Measurements from ENCODE around the gene FOSL2. TPM values are rescaled to one million over a fixed set of nuclear protein-coding genes. Genes with fewer than 3 reads are reported as not detected.

The FOSL2 gene
- total RNA-seq, 1 experiment from 2014 or later = 44.8 TPM

DNA sequence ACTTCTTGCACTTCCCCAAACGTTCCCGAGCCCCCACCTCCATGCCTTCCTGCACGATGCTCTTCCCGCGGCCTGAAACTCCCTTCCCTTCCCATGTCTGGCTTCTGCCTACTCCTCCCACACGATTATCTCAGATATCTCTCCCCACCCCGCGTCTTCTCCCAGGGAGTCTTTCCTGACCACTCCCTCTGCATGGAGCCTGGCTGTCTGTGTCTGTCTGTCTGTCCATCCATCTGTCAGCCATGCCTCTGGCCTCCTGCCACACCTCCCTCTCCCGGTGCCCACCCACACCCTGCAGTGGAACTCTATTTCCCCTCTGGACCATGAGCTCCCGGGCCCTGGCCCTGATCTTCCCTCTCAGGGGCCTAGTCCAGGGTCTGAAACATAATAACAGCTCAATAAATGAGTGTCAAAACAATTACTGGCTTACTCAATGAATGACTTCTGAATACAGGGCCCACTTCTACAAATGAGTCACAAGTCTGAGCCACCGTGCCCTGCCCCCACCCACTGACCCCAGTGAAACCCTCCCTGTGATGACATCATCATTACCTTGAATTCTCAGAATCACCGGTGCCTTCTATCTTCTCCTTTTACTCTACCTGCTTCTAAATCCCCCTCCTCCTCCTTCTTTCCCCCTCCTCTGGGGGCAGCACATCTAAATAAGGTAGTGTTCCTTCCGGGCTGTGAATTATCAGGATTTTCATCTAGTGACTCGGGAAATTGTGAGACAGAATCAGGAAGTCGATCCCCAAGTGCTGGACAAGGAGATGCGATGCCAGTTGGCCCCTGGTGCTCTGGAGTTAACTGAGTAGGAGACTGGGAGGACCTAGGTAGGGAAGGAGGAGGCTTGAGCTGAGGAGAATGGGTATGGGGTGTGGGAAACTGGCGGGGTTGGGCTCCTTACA is 57.1 kb downstream of the FOSL2 start:
- peak; percentile 59 for DNase-seq (ENCODE audit: low read depth)

DNA sequence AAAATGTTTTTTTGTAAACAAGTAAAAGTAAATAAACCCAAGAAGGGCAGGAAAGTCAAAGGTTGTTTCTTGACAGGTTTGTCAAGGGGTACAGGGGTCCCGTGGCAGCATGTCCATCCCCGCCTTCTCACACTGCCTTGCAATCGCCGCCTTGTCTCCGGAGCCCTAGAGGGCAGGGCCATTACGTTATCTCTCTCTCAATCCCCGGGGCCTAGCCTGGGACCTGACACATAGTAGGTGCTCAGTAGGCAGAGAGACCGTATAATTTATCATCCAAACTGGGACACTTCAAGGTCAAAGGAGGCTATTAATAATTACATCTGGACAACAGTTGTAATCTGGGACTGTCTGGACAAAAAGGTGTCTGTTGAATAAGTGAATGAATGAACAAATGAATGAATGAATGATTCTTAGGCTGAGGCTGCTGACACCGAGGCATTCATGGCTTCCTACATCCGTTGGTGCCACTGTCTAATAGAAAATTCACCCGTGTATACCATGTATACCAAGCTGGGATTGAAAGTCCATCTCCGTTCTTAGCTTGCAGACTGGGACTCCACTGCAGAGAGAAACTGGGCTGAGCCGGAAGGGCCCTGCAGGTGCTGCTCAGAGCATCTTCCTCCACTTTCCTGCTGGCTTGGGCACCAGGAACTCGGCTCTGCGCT is 58.4 kb downstream of the FOSL2 start:
- DNase-seq (ENCODE audit: low read depth) = no peak

DNA sequence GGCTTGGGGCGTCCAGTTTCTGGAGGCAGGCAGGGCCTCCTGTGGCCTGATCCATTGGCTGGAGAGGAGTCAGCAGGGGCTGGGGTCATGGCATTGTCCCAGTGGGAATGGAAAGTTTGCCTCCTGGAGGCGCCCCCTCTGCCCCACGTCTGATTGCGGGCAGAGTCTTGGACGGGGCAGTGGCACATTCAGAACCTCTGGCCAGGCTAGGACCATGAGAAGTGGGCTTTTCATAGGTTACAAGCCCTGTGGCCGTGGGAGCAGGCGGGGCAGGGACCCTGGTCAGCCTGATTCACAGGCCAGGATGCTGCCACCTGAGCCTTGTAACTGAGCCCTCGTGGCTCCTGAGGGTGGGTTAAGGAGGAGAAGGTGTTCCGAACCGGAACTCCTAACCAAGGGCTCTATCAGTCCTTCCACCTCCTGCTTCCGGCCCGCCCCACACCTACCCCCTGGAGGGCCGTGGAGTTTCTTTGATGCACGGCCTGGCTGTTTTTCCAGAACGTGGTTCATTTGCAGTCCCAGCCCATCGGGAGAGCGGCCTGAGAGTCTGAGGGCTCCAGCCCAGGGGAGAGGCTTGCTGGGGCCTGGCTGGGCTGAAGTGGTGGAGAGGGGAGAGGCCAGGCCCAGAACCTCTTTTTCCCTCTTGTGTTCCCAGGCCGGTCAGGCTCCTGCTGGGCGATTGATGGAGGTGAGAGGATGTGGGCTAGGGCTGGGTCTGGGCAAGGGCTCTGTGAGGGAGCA is 59.3 kb downstream of the FOSL2 start:
- no peak for DNase-seq (ENCODE audit: low read depth)

DNA sequence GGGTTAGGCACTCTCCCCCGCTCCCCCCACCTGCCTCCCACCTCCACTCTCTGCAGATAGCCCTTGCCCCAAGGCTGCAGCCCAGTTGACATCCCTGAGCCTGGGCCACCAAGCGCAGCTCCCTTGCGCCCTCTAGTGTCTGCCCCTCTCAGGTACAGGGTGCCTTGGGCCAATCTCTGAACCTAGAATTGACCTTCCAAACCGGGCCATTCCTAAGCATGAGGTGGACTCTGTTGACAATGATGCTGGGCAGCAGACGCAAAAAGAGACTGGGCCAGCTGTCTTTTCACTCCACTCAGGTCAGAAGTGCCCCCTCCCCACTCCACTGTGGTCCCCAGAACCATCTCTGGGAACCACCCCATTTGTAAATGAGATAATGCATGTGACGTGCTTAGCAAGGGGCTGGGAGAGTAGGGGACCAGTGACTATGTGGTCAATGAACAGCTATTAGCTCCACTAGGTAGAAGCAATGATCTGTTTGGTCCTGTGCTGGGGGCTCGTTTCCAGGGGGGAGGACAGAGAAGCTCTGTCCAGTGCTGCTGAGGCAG is 60.0 kb downstream of the FOSL2 start:
- DNase-seq (ENCODE audit: low read depth) = peak; percentile 47

DNA sequence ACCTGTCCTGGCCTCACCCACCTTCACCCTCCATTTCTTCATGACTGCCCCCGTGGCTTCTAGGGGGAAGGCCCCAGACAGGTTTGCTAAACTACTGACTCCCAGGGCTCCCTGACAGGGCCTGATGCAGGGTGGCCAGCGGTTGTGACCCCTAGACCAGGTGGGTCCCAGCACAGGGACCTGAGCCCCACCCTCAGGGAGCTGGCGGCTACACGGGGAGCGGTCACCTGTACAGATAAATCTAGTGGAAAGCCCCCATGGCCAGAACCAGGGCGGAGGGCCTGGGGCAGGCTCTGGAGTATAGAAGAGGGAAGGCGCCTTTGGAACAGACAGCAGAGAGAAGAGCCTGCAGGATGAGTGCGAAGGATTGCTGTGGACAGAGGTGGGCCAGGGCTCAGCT is 60.7 kb downstream of the FOSL2 start:
- no peak for DNase-seq (ENCODE audit: low read depth)

DNA sequence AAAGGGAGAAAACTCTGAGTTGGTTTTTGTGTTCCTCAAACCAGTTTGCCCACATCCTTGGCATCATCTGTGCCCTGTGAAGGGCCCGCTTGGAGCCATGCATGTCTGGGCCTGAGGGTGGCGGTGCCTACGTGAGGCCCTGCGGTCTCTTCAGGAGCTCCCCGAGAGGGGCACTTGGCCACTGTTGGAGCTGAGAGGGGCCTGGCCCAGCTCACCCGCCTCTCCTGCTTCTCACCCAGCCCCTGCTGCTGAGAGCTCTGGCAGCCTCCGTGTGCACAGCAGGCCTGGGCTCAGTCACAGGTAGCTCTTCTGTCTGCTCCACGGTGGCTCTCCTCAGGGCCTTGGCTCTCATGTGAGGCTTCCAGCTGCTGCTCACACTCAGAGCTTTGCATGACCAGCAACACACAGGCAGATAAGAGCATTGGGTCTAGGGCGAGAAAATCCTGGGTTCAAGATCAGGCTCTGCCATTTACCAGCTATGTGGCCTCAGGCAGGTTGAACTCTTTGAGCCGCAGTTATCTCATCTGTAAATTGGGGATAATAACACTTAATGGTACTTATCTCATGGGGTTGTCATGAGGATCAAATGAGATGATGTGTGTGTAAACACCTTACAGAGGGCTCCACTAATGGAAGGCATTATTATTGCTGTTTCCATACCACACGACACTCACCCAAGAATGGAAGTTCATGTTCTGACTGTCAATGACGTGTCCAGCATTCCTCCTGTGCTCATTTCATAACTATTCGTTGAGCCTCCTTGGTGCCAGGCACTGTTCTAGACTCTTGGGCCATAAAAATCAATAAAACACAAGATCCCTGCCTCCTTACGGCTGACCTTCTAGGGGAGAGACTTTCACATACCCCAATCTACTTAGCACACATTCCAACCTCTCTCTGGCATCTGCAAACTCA is 61.6 kb downstream of the FOSL2 start:
- DNase-seq (ENCODE audit: low read depth) = no peak

DNA sequence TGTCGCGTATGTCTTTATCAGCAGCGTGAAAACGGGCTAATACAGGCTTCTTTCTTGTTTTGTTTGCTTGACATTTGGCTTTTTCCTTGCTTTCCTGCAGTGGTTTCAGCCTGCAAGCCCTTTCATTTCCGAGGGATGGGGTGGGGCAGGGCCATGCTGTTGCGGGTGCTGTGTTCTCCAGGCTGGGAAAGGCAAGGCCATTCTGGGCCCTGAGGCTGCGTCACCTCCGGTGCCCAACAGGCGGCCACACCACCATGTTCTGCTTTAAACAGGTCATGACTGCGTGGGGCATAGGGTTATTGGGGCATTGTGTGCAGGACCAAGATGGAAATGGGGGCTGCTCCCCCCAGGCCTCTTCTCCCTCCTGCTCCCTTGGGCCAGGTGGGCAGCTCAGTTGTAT is 64.6 kb downstream of the FOSL2 start:
- peak; percentile 29 for DNase-seq (ENCODE audit: low read depth)

DNA sequence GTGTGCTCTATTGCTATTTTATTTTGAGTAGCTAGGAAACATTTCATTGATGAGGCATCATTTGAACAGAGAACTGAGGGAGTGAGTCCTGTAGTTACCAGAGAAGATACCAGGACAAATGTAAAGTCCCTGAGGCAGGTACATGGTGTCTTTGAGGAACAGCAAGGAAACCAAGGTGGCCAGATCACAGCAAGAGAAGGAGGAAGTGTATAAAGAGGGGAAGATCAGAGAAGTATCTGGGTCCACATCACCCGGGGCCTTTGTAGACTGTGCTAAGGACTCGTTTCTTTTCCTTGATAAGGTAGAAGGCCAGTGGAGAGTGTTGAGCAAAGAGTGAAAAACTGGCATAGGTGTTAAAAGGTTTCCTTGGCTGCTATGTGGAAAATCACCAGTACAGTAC is 68.4 kb downstream of the FOSL2 start:
- no peak for DNase-seq (ENCODE audit: low read depth)

DNA sequence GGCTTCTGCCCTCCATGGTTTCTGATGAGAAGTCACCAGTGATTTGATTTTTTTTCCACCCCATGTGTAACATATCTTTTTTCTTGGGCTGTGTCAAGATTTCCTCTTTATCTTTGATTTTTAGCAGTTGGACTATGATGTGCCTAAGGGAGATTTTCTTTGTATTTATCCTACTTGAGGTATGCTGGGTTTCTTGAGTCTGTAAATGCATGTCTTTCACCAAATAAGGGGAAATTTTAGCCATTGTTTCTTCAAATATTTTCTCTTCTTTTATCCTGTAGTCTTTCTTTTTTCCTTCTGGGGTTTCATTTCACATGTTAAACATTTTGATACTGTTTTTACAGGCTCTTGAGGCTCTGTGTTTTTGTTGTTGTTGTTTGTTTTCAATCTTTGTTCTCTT is 69.5 kb downstream of the FOSL2 start:
- DNase-seq (ENCODE audit: low read depth) = no peak

DNA sequence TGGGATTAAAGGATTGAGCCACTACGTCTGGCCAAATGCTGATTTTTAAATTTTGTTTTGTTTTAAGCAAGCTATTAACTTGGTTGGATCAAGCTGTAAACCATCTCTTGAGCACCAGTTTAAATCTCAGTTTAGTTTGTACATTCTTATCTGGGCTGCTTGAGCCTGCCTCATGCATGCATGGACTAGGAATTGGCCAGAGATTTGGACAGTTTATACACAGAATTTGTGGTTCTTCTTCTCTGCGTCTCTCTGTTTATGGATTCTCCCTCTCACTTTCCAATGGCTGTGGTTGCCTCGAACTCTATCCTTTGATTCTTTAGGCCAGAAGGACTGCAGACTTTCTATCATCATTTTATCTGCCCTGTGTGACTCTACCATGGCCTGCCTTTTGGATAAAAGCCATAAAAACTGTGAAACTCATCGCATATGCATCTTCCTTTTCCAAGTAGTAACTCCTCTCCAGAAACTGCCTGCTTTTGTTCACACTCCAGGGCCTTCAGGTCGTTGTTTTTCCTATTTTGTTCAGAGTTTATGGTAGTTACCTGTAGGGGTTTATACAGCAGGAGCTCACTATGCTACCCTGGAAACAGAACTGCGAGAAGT is 70.7 kb downstream of the FOSL2 start:
- DNase-seq (ENCODE audit: low read depth) = no peak

DNA sequence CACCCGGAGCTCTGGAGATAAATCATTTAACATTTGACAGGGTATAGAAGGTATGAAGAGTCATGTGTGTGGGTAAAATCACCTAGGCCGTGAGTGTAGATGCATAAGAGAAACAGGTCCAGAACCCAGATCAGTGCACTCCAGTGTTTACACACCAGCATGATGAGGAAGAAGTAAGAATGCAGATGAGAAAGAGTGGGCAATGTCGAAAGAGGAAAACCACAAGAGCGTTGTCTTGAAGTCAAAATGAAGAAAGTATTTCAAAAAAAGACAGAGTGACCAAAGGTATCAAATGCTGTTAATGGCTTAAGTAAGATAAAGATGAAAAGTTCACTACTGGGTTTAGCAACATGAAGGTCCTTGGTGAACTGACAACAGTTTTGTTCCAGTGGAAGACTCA is 71.2 kb downstream of the FOSL2 start:
- peak; percentile 24 for DNase-seq (ENCODE audit: low read depth)

DNA sequence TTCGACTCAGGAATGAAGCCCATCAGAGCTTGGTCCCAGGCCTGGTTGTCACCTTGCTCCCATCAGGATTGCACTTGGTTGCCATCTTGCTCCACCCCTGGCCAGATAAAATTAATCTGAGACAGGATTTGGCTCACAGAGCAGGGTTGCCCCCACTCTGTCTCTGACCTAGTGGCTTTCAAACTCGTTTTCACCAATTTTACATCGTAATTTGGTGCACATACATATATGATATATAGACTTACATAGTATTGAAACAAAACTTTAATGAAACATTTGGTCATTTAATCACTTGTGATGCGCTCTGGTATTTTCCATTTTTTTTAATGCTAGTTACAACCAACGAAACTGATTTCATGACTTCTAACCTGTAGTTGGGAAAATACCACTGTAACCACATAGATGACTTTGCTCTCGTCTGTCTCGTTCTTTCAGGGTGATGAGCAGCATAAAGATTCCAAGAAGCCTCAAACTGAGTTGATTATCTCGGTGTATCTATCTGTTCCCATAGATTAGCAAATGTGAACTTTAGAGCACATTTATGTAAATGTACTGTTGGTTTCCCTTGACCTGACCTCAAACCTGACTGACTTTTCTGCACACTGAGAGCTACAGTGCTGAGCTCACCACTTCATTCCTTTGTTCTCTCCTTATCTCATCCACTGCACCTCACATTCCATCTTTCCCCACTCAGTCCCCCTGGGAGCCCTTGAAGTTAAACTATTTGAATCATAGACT is 72.7 kb downstream of the FOSL2 start:
- DNase-seq (ENCODE audit: low read depth) = peak; percentile 74

Other genes with a start within 250 kb of the FOSL2 start
- 0.12 and 1.6 TPM in 2 replicates for gene PLB1, start 103.2 kb downstream of the FOSL2 start, total RNA-seq (2014; rRNA removed; shearing (Covaris generic))